ENCODE measurements around the gene ETFB. TPM values are rescaled to one million over a fixed set of nuclear protein-coding genes. Genes with fewer than 3 reads are reported as not detected.

Gene ETFB
- total and polyA plus RNA-seq, 2 experiments from 2014 or later = 84.3 to 146 TPM

GRCh38 chr19:51364200-51365106 lies 1.7 kb downstream of the ETFB start:
- no peaks in the 10 kb centered on the region for H3K9me2 ChIP-seq (ENCODE audit: insufficient read depth)
- H3K4me3 ChIP-seq = peak overlapping the region; percentile 77
- H3K4me1 ChIP-seq (ENCODE audit: insufficient read depth) = peaks cover 20% of the 10 kb centered on the region
- H3K79me2 ChIP-seq (ENCODE audit: insufficient read depth) = peaks cover 62% of the 10 kb centered on the region
- peak overlapping the region; percentile 94 for H3K4me2 ChIP-seq (ENCODE audit: unreplicated experiment)
- WGBS, 2 experiments (ENCODE audit: low coverage in 1 of 2, low lambda C conversion rate in 2 of 2, missing lambda C conversion rate in 2 of 2) = 74 to 76% methylated on average over 15 of the region's 15 CpGs
- H4K20me1 ChIP-seq (ENCODE audit: insufficient read depth) = no peaks in the 10 kb centered on the region
- no peak for TF ChIP-seq EZH2phosphoT487 (IDR thresholded peaks at IDR 0.05; ENCODE audit: insufficient read depth, low read depth)
- TF ChIP-seq EZH2 (IDR thresholded peaks at IDR 0.05; ENCODE audit: insufficient read depth, poor library complexity, severe bottlenecking) = no peak
- peak overlapping the region; percentile 88 for H3K27ac ChIP-seq
- no peaks in the 10 kb centered on the region for H3K36me3 ChIP-seq (ENCODE audit: low read depth)
- no peak overlapping the region for H2AFZ ChIP-seq
- H3K9me3 ChIP-seq (ENCODE audit: low read depth) = no peaks in the 10 kb centered on the region
- peak; percentile 29 for DNase-seq
- peak overlapping the region; percentile 95 for H3K9ac ChIP-seq
- in situ Hi-C loops (cut with MboI) = no loop called here
- peaks cover 10% of the 10 kb centered on the region for H3F3A ChIP-seq (ENCODE audit: insufficient read depth)
- no peaks in the 10 kb centered on the region for H3K27me3 ChIP-seq (replicated peaks; ENCODE audit: insufficient read depth)

- no peak for DNase-seq
- no peak overlapping the region for H2AFZ ChIP-seq
- H3K79me2 ChIP-seq (ENCODE audit: insufficient read depth) = peaks cover 75% of the 10 kb centered on the region
Observed at GRCh38 chr19:51361239-51361638, 4.9 kb downstream of the ETFB start.

GRCh38 chr19:51359294-51359693 lies 6.9 kb downstream of the ETFB start:
- Histone ChIP-seq H3K9me2 (ENCODE audit: insufficient read depth) (no peaks in the 10 kb centered on the region), H2AFZ (no peak overlapping the region), H3F3A (ENCODE audit: insufficient read depth) (peaks cover 18% of the 10 kb centered on the region), H4K20me1 (ENCODE audit: insufficient read depth) (no peaks in the 10 kb centered on the region), H3K27me3 (replicated peaks; ENCODE audit: insufficient read depth) (no peaks in the 10 kb centered on the region), H3K36me3 (ENCODE audit: low read depth) (no peaks in the 10 kb centered on the region), H3K4me2 (ENCODE audit: unreplicated experiment) (peak overlapping the region; percentile 21), H3K79me2 (ENCODE audit: insufficient read depth) (peaks cover 70% of the 10 kb centered on the region), H3K4me3 (no peak overlapping the region), H3K9ac (peak overlapping the region; percentile 54), H3K4me1 (ENCODE audit: insufficient read depth) (peaks cover 17% of the 10 kb centered on the region), H3K9me3 (ENCODE audit: low read depth) (no peaks in the 10 kb centered on the region), H3K27ac (peak overlapping the region; percentile 85)
- in situ Hi-C loops (cut with MboI) = no loop called here
- DNase-seq = peak; percentile 96
- TF ChIP-seq EZH2phosphoT487 (IDR thresholded peaks at IDR 0.05; ENCODE audit: insufficient read depth, low read depth) (no peak), EZH2 (IDR thresholded peaks at IDR 0.05; ENCODE audit: insufficient read depth, poor library complexity, severe bottlenecking) (no peak)
- 73 to 81% methylated on average over 4 of the region's 4 CpGs for WGBS, 2 experiments (ENCODE audit: low coverage in 1 of 2, low lambda C conversion rate in 2 of 2, missing lambda C conversion rate in 2 of 2)

More at GRCh38 chr19:51361239-51361638, 4.9 kb downstream of the ETFB start:
- TF ChIP-seq EZH2 (IDR thresholded peaks at IDR 0.05; ENCODE audit: insufficient read depth, poor library complexity, severe bottlenecking) = no peak
- TF ChIP-seq EZH2phosphoT487 (IDR thresholded peaks at IDR 0.05; ENCODE audit: insufficient read depth, low read depth) = no peak
- H3K27ac ChIP-seq = no peak overlapping the region
- H3K4me1 ChIP-seq (ENCODE audit: insufficient read depth) = peaks cover 27% of the 10 kb centered on the region
- H3K36me3 ChIP-seq (ENCODE audit: low read depth) = no peaks in the 10 kb centered on the region
- H3K9me3 ChIP-seq (ENCODE audit: low read depth) = no peaks in the 10 kb centered on the region
- no peak overlapping the region for H3K4me3 ChIP-seq
- H3K4me2 ChIP-seq (ENCODE audit: unreplicated experiment) = no peak overlapping the region
- no peaks in the 10 kb centered on the region for H4K20me1 ChIP-seq (ENCODE audit: insufficient read depth)
- no peak overlapping the region for H3K9ac ChIP-seq
- no peaks in the 10 kb centered on the region for H3K9me2 ChIP-seq (ENCODE audit: insufficient read depth)
- H3F3A ChIP-seq (ENCODE audit: insufficient read depth) = peaks cover 18% of the 10 kb centered on the region
- 77 to 83% methylated on average over 13 of the region's 13 CpGs for WGBS, 2 experiments (ENCODE audit: low coverage in 1 of 2, low lambda C conversion rate in 2 of 2, missing lambda C conversion rate in 2 of 2)
- no peaks in the 10 kb centered on the region for H3K27me3 ChIP-seq (replicated peaks; ENCODE audit: insufficient read depth)
- in situ Hi-C loops (cut with MboI) = no loop called here

- in situ Hi-C loops (cut with MboI) = no loop called here
- H3K9ac ChIP-seq = no peak overlapping the region
- H3K4me3 ChIP-seq = no peak overlapping the region
- H3K4me1 ChIP-seq (ENCODE audit: insufficient read depth) = peaks cover 14% of the 10 kb centered on the region
- H3K9me3 ChIP-seq (ENCODE audit: low read depth) = no peaks in the 10 kb centered on the region
- no peaks in the 10 kb centered on the region for H4K20me1 ChIP-seq (ENCODE audit: insufficient read depth)
- H3K36me3 ChIP-seq (ENCODE audit: low read depth) = no peaks in the 10 kb centered on the region
- no peak for DNase-seq
- H3K27me3 ChIP-seq (replicated peaks; ENCODE audit: insufficient read depth) = no peaks in the 10 kb centered on the region
- WGBS, 2 experiments (ENCODE audit: low coverage in 1 of 2, low lambda C conversion rate in 2 of 2, missing lambda C conversion rate in 2 of 2) = 88% methylated on average over 7 of the region's 7 CpGs
- no peaks in the 10 kb centered on the region for H3K9me2 ChIP-seq (ENCODE audit: insufficient read depth)
- no peak overlapping the region for H3K4me2 ChIP-seq (ENCODE audit: unreplicated experiment)
- H3K27ac ChIP-seq = no peak overlapping the region
- TF ChIP-seq EZH2 (IDR thresholded peaks at IDR 0.05; ENCODE audit: insufficient read depth, poor library complexity, severe bottlenecking) (no peak), EZH2phosphoT487 (IDR thresholded peaks at IDR 0.05; ENCODE audit: insufficient read depth, low read depth) (no peak)
- no peak overlapping the region for H2AFZ ChIP-seq
- peaks cover 18% of the 10 kb centered on the region for H3F3A ChIP-seq (ENCODE audit: insufficient read depth)
- H3K79me2 ChIP-seq (ENCODE audit: insufficient read depth) = peaks cover 58% of the 10 kb centered on the region
Observed at GRCh38 chr19:51357952-51358351, 8.2 kb downstream of the ETFB start.

Measured in GM23248 (cell line).